Measurements from ENCODE around the gene USP15.

DNA sequence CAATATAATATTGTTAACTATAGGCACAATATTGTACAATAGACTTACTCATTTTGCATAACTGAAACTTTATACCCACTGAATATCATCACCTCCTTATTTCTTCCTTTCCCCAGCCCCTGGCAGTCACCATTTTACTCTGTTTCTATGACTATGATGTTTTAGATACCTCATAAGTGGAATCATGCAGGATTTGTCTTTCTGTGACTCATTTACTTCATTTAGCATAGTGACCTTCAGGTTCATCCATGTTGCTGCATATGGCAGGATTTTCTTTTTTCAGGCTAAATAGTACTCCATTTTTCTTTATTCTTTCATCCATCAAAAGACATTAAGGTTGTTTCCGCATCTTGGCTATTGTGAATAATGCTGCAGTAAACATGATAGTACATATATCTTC is 18.9 kb downstream of the USP15 start:
- TF ChIP-seq, protein P1, sequence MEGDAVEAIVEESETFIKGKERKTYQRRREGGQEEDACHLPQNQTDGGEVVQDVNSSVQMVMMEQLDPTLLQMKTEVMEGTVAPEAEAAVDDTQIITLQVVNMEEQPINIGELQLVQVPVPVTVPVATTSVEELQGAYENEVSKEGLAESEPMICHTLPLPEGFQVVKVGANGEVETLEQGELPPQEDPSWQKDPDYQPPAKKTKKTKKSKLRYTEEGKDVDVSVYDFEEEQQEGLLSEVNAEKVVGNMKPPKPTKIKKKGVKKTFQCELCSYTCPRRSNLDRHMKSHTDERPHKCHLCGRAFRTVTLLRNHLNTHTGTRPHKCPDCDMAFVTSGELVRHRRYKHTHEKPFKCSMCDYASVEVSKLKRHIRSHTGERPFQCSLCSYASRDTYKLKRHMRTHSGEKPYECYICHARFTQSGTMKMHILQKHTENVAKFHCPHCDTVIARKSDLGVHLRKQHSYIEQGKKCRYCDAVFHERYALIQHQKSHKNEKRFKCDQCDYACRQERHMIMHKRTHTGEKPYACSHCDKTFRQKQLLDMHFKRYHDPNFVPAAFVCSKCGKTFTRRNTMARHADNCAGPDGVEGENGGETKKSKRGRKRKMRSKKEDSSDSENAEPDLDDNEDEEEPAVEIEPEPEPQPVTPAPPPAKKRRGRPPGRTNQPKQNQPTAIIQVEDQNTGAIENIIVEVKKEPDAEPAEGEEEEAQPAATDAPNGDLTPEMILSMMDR (IDR thresholded peaks at IDR 0.05), result no peak
- no peak for TF ChIP-seq POLR2AphosphoS5 (IDR thresholded peaks at IDR 0.05; ENCODE audit: insufficient read depth in 1 of 2, low read depth in 1 of 2)

All from vagina (tissue), 2 donors.